GM12874 (cell line): ENCODE data around the gene SVEP1.

ENCODE experiments used
- CTCF ChIP-seq: IDR thresholded peaks from 2 replicates; pipeline ENCODE4 v1.5.1; 2011; ENCODE audit warnings: low read depth, mild to moderate bottlenecking, control low read depth, low read length, moderate library complexity; ENCODE audit not compliant: insufficient read depth

The SVEP1 gene

DNA sequence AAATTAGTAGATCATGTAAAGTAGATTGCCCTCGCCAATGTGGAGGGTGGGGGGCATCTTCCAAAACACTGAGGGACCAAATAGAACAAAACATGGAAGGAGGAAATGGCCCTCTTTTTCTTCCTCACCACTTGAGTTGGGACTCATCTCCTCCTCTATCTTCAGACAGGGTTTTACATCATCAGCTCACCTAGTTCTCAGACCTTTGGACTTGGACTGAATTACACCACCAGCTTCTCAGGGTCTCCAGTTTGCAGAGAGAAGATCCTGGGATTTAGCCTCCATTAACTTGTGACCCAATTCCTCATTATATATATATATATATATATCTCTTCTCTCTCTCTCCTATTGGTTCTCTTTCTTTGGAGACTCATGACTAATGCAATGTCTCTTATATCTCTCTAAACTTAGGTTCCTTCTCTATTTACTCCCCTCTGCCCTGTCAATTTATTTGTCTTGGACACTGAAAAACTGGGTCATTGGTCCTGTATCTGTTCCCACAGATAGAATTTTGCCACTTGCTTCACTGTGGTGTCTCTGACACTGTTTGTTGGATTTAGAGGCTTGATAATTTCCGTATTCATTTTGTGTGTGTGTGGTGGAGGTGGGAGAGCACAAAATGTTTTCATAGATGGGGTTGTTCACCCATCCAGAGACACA is 187.6 kb downstream of the SVEP1 start:
- TF ChIP-seq CTCF, result no peak

DNA sequence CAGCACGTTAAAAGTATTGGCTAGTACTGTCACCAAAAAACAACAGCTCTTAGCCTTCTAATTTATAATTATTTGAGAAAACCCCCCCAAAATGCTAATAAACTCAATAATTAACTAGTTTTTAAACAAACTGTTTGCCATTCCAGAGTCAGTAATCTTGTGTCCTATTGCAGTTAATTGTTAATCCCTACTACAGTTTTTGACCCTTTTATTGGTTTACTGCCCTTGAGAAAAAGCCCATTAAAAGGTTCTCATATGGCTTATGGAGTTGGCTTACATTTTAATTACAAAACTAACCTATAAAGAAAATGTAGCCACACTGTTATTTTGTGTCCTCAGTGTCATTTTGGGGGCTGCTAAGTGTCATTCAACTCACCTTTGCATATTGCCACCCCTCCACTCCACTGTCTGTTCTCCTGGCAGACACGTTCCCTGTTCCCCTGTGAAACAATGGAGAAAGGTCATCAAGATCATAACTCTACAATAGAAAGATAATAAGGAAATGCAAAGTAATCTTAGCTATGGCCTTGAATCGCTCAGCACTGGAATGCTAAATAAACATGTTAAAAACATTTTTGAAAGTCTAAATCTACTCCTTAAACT is 190.3 kb downstream of the SVEP1 start:
- TF ChIP-seq CTCF, result no peak

GRCh38 chr9:110383491-110383890 is 196.1 kb downstream of the SVEP1 start:
- no peak for TF ChIP-seq CTCF

GRCh38 chr9:110382731-110383130 is 196.8 kb downstream of the SVEP1 start:
- TF ChIP-seq CTCF, result no peak

- TF ChIP-seq CTCF, result no peak
Measured at GRCh38 chr9:110371411-110372007, 208.0 kb downstream of the SVEP1 start.

DNA sequence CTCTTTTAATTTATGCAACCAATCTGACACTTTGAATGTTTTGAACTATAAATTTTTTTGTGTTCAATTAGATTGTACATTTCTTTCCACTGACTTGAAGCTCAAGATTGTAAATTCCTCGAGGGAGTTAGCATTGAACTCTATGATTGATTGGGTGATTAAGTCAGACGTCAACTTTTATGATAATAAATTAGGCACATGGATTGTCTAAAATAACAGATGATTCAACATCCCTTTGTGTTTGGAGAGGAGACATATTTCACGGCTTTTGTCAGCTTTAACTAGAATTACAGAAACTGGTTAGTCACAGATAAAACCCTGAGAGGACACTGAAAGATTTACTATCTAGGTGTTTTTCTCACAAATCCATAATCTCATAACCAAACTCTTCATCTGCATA is 209.2 kb downstream of the SVEP1 start:
- no peak for TF ChIP-seq CTCF

GRCh38 chr9:110364451-110364850 is 215.1 kb downstream of the SVEP1 start:
- no peak for TF ChIP-seq CTCF
